ENCODE measurements around the gene FOXP1.

The FOXP1 gene

GRCh38 chr3:71133865-71134264 lies 449.7 kb downstream of the FOXP1 start:
- no peak for ATAC-seq

GRCh38 chr3:71132995-71133730 lies 450.4 kb downstream of the FOXP1 start:
- ATAC-seq: no peak

GRCh38 chr3:71131375-71132314 lies 451.9 kb downstream of the FOXP1 start:
- ATAC-seq: no peak

GRCh38 chr3:71130471-71131374 lies 452.8 kb downstream of the FOXP1 start:
- peak; percentile 50 to 51 for ATAC-seq

- ATAC-seq: peak; percentile 10 to 17
Observed at GRCh38 chr3:71129611-71130431, 453.7 kb downstream of the FOXP1 start.

- ATAC-seq: no peak
Observed at GRCh38 chr3:71128961-71129360, 454.6 kb downstream of the FOXP1 start.

- no peak for ATAC-seq
Observed at GRCh38 chr3:71127844-71128243, 455.7 kb downstream of the FOXP1 start.

- peak; percentile 55 to 67 for ATAC-seq
Observed at GRCh38 chr3:71127052-71127831, 456.3 kb downstream of the FOXP1 start.

GRCh38 chr3:71125738-71126137 lies 457.8 kb downstream of the FOXP1 start:
- peak; percentile 40 to 48 for ATAC-seq

GRCh38 chr3:71124048-71124447 lies 459.5 kb downstream of the FOXP1 start:
- no peak for ATAC-seq

- no peak for ATAC-seq
Observed at GRCh38 chr3:71122641-71123040, 460.9 kb downstream of the FOXP1 start.

- peak; percentile 44 to 45 for ATAC-seq
Observed at GRCh38 chr3:71121429-71122167, 461.9 kb downstream of the FOXP1 start.

- ATAC-seq: peak; percentile 34 to 36
Observed at GRCh38 chr3:71120012-71120411, 463.5 kb downstream of the FOXP1 start.

- no peak for ATAC-seq
Observed at GRCh38 chr3:71119171-71119570, 464.4 kb downstream of the FOXP1 start.

GRCh38 chr3:71118436-71118835 lies 465.1 kb downstream of the FOXP1 start:
- no peak for ATAC-seq

GRCh38 chr3:71117572-71118247 lies 465.8 kb downstream of the FOXP1 start:
- ATAC-seq: no peak

GRCh38 chr3:71114610-71115009 lies 468.9 kb downstream of the FOXP1 start:
- ATAC-seq: no peak

GRCh38 chr3:71112576-71112975 lies 471.0 kb downstream of the FOXP1 start:
- ATAC-seq: no peak

- peak; percentile 83 to 84 for ATAC-seq
Observed at GRCh38 chr3:71111784-71112440, 471.6 kb downstream of the FOXP1 start.

All from activated CD4-positive, CD25-positive, alpha-beta regulatory T cell treated with anti-CD3 and anti-CD28 coated beads, Interleukin-2, amount 50 U/mL, for 24 hours (primary cell).